C4-2B (cell line): ENCODE results near the gene MSMB.
"Not testable (repeated sequence)": the region's sequence is repeated elsewhere in the genome, so short reads cannot be mapped to it uniquely, and the experiment has no call there.

ENCODE experiments used
- H3K27ac ChIP-seq: fragments of 450-650 bp; 2 replicates; pipeline ENCODE4 v1.5.1; 2017
- CTCF ChIP-seq: fragments of 450-650 bp; conservative IDR thresholded peaks from 2 replicates; pipeline ENCODE4 v1.5.1; 2017; ENCODE audit warnings: mild to moderate bottlenecking
- ZFX ChIP-seq: fragments of 450-650 bp; IDR thresholded peaks from 2 replicates; pipeline ENCODE4 v1.6.1; 2017

MSMB gene

GRCh38 chr10:46064269-46064817, 18.3 kb upstream of the MSMB start:
- no peak for TF ChIP-seq ZFX
- no peak for TF ChIP-seq CTCF
- H3K27ac ChIP-seq = peak overlapping the region; percentile 70

- no peak overlapping the region; the same call in 1 of the 2 replicates for H3K27ac ChIP-seq
- TF ChIP-seq ZFX (no peak), CTCF (no peak)
Measured at GRCh38 chr10:46062723-46063428, 16.8 kb upstream of the MSMB start.

GRCh38 chr10:46060706-46061105, 14.6 kb upstream of the MSMB start:
- no peak for TF ChIP-seq ZFX
- no peak for TF ChIP-seq CTCF

GRCh38 chr10:46057927-46058326, 11.9 kb upstream of the MSMB start:
- not testable (repeated sequence) for H3K27ac ChIP-seq

More at GRCh38 chr10:46060706-46061105, 14.6 kb upstream of the MSMB start:
- H3K27ac ChIP-seq = no peak overlapping the region

DNA sequence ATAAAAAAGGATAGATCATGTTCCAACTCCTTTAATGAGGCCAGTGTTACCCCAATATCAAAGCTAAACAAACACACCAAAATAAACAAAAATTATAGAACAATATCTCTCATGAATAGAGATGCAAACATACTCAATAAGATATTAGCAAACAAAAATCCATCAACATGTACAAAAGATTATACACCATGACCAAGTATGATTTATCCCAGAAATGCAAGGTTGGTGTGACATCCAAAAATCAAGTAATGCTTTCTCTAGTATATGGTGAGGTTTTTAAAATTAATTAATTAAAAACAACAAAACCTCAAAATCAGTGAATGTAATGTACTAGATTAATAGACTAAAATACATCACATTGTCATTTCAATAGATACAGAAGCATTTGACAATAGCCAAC, 11.0 kb upstream of the MSMB start:
- TF ChIP-seq ZFX (no peak), CTCF (no peak)

GRCh38 chr10:46055771-46056170, 9.7 kb upstream of the MSMB start:
- TF ChIP-seq ZFX = no peak
- TF ChIP-seq CTCF = no peak
- no peak overlapping the region for H3K27ac ChIP-seq

More for the DNA sequence above, 11.0 kb upstream of the MSMB start:
- H3K27ac ChIP-seq = no peak overlapping the region

DNA sequence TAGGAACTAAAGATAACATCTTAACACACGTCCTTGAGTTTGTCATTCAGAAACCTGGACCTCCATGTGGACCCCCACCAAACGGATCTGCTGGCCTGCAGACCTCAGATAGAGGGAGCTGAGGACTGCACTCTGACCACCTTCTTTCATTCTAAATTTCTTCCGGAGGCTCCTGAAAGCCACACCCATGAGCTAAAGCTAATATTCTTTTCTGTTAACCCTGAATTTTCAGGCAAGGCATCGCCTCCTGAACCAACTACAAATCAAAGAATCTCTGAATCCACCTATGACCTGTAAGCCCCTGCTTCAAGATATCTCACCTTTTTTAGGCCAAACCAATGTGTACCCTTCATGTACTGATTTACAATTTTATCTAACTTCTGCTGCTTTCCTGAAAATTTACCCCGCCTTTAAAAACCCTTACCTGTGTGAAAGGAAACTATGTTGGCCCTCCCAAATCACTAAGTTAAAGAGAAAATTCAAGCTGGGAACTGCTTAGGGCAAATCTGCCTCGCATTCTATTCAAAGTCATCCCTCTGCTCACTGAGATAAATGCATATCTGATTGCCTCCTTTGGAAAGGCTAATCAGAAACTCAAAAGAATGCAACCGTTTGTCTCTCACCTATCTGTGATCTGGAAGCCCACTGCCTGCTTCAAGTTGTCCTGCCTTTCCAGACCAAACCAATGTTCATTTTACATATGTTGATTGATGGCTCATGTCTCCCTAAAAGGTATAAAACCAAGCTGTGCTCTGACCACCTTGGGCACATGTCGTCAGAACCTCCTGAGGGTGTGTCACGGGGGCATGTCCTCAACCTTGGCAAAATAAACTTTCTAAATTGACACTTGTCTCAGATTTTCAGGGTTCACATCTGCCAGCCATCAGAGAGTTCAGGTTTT, 7.7 kb upstream of the MSMB start:
- H3K27ac ChIP-seq = no peak overlapping the region
- no peak for TF ChIP-seq ZFX
- TF ChIP-seq CTCF = no peak
